ENCODE data around the gene WDR7. TPM values are rescaled to one million over a fixed set of nuclear protein-coding genes. Genes with fewer than 3 reads are reported as not detected.

Gene WDR7
- total RNA-seq, 6 experiments from 2014 or later: 10.4 to 18.8 (median 15.3) TPM

GRCh38 chr18:56977309-56977708 lies 326.1 kb downstream of the WDR7 start:
- intact Hi-C loops (cut with DNase I): no loop called here
- no peak for ATAC-seq
- DNase-seq: no peak
- Histone ChIP-seq H3K27me3 (no peaks in the 10 kb centered on the region), H3K4me1 (no peaks in the 10 kb centered on the region), H3K9me3 (no peaks in the 10 kb centered on the region), H3K27ac (no peak overlapping the region), H3K4me3 (no peak overlapping the region), H3K36me3 (no peaks in the 10 kb centered on the region)
- TF ChIP-seq POLR2A (IDR thresholded peaks at IDR 0.05): no peak
- no peak for TF ChIP-seq CTCF (IDR thresholded peaks at IDR 0.05)
- 92% methylated on average over 2 of the region's 3 CpGs for WGBS (ENCODE audit: insufficient coverage, low coverage, low lambda C conversion rate, missing lambda C conversion rate)

- no peak overlapping the region for H3K27ac ChIP-seq
- no peak overlapping the region for H3K4me3 ChIP-seq
- WGBS (ENCODE audit: insufficient coverage, low coverage, low lambda C conversion rate, missing lambda C conversion rate): 90% methylated on average over 2 of the region's 2 CpGs
- intact Hi-C loops (cut with DNase I): no loop called here
- no peak for ATAC-seq
- DNase-seq: no peak
- H3K27me3 ChIP-seq: no peaks in the 10 kb centered on the region
- H3K36me3 ChIP-seq: no peaks in the 10 kb centered on the region
- H3K9me3 ChIP-seq: no peaks in the 10 kb centered on the region
- no peaks in the 10 kb centered on the region for H3K4me1 ChIP-seq
- TF ChIP-seq CTCF (IDR thresholded peaks at IDR 0.05) (no peak), POLR2A (IDR thresholded peaks at IDR 0.05) (no peak)
Measured at GRCh38 chr18:56977771-56978170, 326.6 kb downstream of the WDR7 start.

- Histone ChIP-seq H3K4me3 (no peak overlapping the region), H3K9me3 (no peaks in the 10 kb centered on the region), H3K4me1 (peaks cover 0 to 8% (median 0%) of the 10 kb centered on the region in 4 donors), H3K27me3 (no peaks in the 10 kb centered on the region), H3K27ac (no peak overlapping the region), H3K36me3 (no peaks in the 10 kb centered on the region)
- WGBS (ENCODE audit: insufficient coverage, low coverage, low lambda C conversion rate, missing lambda C conversion rate): 94% methylated on average over 3 of the region's 3 CpGs
- TF ChIP-seq CTCF (IDR thresholded peaks at IDR 0.05): no peak
- no peak for TF ChIP-seq POLR2A (IDR thresholded peaks at IDR 0.05)
- intact Hi-C loops (cut with DNase I): no loop called here
- ATAC-seq (no peak), DNase-seq (no peak)
Measured at GRCh38 chr18:56980151-56980550, 329.0 kb downstream of the WDR7 start.

- intact Hi-C loops (cut with DNase I): no loop called here
- no peaks in the 10 kb centered on the region for H3K27me3 ChIP-seq
- no peak overlapping the region for H3K4me3 ChIP-seq
- H3K36me3 ChIP-seq: no peaks in the 10 kb centered on the region
- no peak overlapping the region for H3K27ac ChIP-seq
- ATAC-seq: no peak
- DNase-seq: no peak
- H3K9me3 ChIP-seq: no peaks in the 10 kb centered on the region
- TF ChIP-seq CTCF (IDR thresholded peaks at IDR 0.05) (no peak), POLR2A (IDR thresholded peaks at IDR 0.05) (no peak)
- H3K4me1 ChIP-seq: peaks cover 0 to 25% (median 0%) of the 10 kb centered on the region in 4 donors
Measured at GRCh38 chr18:56982766-56983165, 331.6 kb downstream of the WDR7 start.
